ENCODE results near the gene FAM237A. TPM values are rescaled to one million over a fixed set of nuclear protein-coding genes. Genes with fewer than 3 reads are reported as not detected.

Gene FAM237A
- total and polyA plus RNA-seq, 8 donors, result not detected

DNA sequence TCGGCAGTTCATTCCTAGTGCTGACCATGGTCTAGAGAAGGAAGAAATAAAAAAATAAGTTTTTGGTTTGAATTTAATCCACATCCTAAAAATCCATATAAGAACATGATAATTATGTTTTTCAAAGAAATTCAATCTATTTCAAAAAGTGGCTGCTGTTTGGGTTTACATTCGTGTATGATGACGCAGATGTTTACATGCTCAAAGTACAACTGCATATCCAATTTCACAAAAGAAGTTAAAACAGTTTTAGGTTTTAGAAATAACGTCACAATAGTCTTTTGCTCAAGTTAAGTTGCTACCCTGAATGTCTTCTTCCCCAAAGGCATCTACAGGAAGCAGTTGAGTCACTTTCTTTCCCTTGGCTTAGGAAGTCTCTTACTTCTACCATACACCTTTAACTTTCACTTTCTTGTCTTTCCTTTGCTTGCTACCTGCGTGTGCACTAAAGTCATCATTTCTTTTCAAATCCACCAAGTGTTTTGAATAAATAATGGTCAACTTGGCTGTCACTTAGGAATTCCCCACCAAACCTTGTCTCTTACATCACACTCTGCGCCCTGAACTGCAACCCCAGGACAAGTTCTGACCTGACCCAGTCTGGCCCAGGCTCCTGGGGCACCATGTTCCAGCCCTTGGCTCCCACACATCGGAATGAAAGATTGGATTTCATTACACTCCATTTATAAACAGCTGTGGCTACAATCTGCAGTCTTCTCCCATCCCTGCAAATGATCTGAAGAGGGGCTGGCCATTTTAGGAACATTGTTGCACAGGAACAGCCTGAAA lies 28.4 kb downstream of the FAM237A start:
- Histone ChIP-seq H3K4me1 (no peaks in the 10 kb centered on the region), H3K27ac (no peak overlapping the region), H3K36me3 (no peaks in the 10 kb centered on the region), H3K27me3 (no peaks in the 10 kb centered on the region), H3K4me3 (no peak overlapping the region), H3K9me3 (no peaks in the 10 kb centered on the region)
- no peak for TF ChIP-seq CTCF (IDR thresholded peaks at IDR 0.05)
- ATAC-seq (no peak), DNase-seq (no peak)
- intact Hi-C loops (cut with DNase I), result no loop called here

- intact Hi-C loops (cut with DNase I), result no loop called here
- Histone ChIP-seq H3K27ac (no peak overlapping the region), H3K9me3 (no peaks in the 10 kb centered on the region), H3K4me1 (no peaks in the 10 kb centered on the region), H3K36me3 (no peaks in the 10 kb centered on the region), H3K4me3 (no peak overlapping the region), H3K27me3 (peaks cover 0 to 5% of the 10 kb centered on the region in 2 donors)
- DNase-seq, result no peak
- no peak for TF ChIP-seq CTCF (IDR thresholded peaks at IDR 0.05)
- no peak for ATAC-seq
Observed at GRCh38 chr2:206683546-206683945, 41.3 kb downstream of the FAM237A start.

GRCh38 chr2:206688453-206688852 lies 46.2 kb downstream of the FAM237A start:
- no peak for DNase-seq
- no peaks in the 10 kb centered on the region for H3K36me3 ChIP-seq
- no peak for TF ChIP-seq CTCF (IDR thresholded peaks at IDR 0.05)
- intact Hi-C loops (cut with DNase I), result no loop called here
- H3K4me3 ChIP-seq, result no peak overlapping the region
- peaks cover 0 to 5% of the 10 kb centered on the region in 2 donors for H3K27me3 ChIP-seq
- ATAC-seq, result no peak
- H3K4me1 ChIP-seq, result no peaks in the 10 kb centered on the region
- H3K27ac ChIP-seq, result no peak overlapping the region
- no peaks in the 10 kb centered on the region for H3K9me3 ChIP-seq

DNA sequence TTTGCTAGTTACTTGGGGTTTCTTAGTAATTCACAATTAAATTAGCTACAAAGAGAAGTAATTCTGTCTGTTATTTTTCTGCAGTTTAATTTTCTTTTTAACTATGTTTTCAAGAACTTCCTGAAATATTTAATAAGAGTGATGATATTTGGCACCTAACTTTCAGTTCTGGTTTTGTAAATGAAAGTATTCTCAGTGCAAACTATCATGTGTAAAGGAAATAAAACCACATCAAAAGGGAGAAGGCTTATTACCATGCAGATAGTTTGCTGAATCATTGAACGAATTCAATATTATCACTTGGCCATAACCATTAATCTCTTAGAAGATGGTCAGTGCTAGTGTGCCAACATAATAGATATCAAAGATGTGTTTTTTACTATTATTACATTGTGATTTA lies 46.7 kb downstream of the FAM237A start:
- intact Hi-C loops (cut with DNase I), result no loop called here
- ATAC-seq (no peak), DNase-seq (no peak)
- H3K27me3 ChIP-seq, result peaks cover 0 to 5% of the 10 kb centered on the region in 2 donors
- H3K4me1 ChIP-seq, result no peaks in the 10 kb centered on the region
- no peak overlapping the region for H3K27ac ChIP-seq
- no peaks in the 10 kb centered on the region for H3K9me3 ChIP-seq
- no peak for TF ChIP-seq CTCF (IDR thresholded peaks at IDR 0.05)
- H3K4me3 ChIP-seq, result no peak overlapping the region
- no peaks in the 10 kb centered on the region for H3K36me3 ChIP-seq

- intact Hi-C loops (cut with DNase I), result loop anchor here in 1 of 2 donors (10.0 kb wide), 2 partner anchors 92 to 782 kb away; no protein-coding TSS in a partner anchor
- TF ChIP-seq CTCF (IDR thresholded peaks at IDR 0.05), result no peak
- no peak for ATAC-seq
Observed at GRCh38 chr2:206692971-206693370, 50.7 kb downstream of the FAM237A start.

More at GRCh38 chr2:206692971-206693370, 50.7 kb downstream of the FAM237A start:
- no peak for DNase-seq
- H3K4me1 ChIP-seq, result no peaks in the 10 kb centered on the region
- H3K36me3 ChIP-seq, result no peaks in the 10 kb centered on the region
- no peaks in the 10 kb centered on the region for H3K9me3 ChIP-seq
- H3K4me3 ChIP-seq, result no peak overlapping the region
- no peaks in the 10 kb centered on the region for H3K27me3 ChIP-seq
- no peak overlapping the region for H3K27ac ChIP-seq

Data from left lung (tissue), 10 donors.